ENCODE results near the gene MSI2.

Gene MSI2

DNA sequence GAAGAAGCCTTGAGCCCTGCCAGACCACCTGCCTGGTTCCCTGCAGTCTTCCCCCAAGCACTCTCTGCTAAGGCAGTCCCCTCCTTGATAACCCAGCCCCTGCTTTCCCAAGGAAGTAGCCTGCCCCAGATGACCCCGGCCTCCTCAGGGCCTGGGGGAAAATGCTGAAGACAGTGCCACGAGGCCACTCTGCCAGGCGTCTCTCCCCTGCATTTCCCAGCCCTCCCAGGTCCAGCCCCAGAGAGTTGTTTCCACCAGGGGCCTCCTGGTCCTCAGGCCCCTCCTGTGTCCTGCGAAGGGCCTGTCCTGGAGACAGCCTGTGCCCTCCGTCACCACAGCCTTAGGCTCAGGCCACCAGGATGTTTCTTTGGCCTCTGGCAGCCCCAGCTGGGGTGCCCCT lies 392.4 kb downstream of the MSI2 start:
- DNase-seq (ENCODE audit: low read depth): no peak
- H3K4me3 ChIP-seq (ENCODE audit: control insufficient read depth, low read depth, low read length): no peak overlapping the region
- no peak for TF ChIP-seq CTCF (IDR thresholded peaks at IDR 0.05; ENCODE audit: control insufficient read depth, insufficient read depth, low read depth, low read length, missing control alignments)

DNA sequence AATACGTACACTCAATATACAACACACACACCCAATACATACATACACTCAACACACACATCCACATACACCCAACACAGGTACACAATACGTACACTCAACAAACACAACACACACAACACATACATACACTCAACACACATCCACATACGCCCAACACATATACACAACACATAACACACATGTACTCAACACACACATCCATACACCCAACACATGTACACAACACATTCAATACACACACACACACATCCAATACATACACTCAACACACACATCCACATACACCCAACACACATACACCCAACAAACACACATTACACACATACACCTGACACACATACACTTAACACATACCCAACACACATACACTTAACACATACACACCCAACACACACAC lies 392.9 kb downstream of the MSI2 start:
- TF ChIP-seq CTCF (IDR thresholded peaks at IDR 0.05; ENCODE audit: control insufficient read depth, insufficient read depth, low read depth, low read length, missing control alignments): no peak
- DNase-seq (ENCODE audit: low read depth): no peak
- no peak overlapping the region for H3K4me3 ChIP-seq (ENCODE audit: control insufficient read depth, low read depth, low read length)

- no peak for DNase-seq (ENCODE audit: low read depth)
- TF ChIP-seq CTCF (IDR thresholded peaks at IDR 0.05; ENCODE audit: control insufficient read depth, insufficient read depth, low read depth, low read length, missing control alignments): no peak
- H3K4me3 ChIP-seq (ENCODE audit: control insufficient read depth, low read depth, low read length): no peak overlapping the region
Observed at GRCh38 chr17:57649731-57650484, 393.6 kb downstream of the MSI2 start.

GRCh38 chr17:57650548-57650947 lies 394.2 kb downstream of the MSI2 start:
- TF ChIP-seq CTCF (IDR thresholded peaks at IDR 0.05; ENCODE audit: control insufficient read depth, insufficient read depth, low read depth, low read length, missing control alignments): no peak
- no peak overlapping the region for H3K4me3 ChIP-seq (ENCODE audit: control insufficient read depth, low read depth, low read length)
- no peak for DNase-seq (ENCODE audit: low read depth)

DNA sequence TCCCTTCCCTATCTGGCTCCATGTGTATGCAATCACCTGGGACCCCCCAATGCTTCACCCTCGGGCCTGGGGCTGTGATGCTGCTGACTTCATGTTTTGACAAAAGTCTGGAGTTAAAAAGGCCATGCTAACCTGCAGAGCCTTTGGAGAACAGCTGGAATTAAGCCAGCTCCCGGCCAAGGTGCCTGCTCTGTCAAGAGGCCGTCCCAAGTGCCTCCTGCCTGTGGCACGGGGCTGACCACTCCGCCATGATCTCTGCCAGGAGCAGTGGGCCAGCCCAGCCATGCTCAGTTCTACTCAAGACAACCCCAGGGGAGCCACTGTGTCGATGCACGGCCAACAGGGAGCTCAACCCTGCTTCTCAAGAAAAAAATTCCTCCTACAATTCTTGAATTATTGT lies 395.1 kb downstream of the MSI2 start:
- TF ChIP-seq CTCF (IDR thresholded peaks at IDR 0.05; ENCODE audit: control insufficient read depth, insufficient read depth, low read depth, low read length, missing control alignments): no peak
- DNase-seq (ENCODE audit: low read depth): no peak
- no peak overlapping the region for H3K4me3 ChIP-seq (ENCODE audit: control insufficient read depth, low read depth, low read length)

DNA sequence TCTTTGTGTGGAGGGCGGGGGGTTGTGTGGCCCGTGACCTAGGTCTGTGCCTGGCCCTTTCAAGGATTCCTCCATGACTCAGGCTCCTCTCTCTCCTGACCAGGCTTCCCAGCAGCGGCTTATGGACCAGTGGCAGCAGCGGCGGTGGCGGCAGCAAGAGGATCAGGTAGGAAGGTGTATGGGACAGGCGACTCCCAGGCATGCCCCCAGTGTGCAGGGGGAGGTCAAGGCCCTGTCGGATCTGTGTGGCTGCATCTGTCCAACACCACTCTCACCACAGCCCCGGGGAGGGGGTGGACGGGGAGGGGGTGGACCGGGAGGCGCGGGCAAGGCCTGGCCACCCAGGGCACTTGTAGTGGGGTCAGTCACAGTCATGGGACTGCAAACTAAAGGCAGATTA lies 395.7 kb downstream of the MSI2 start:
- H3K4me3 ChIP-seq (ENCODE audit: control insufficient read depth, low read depth, low read length): no peak overlapping the region
- no peak for TF ChIP-seq CTCF (IDR thresholded peaks at IDR 0.05; ENCODE audit: control insufficient read depth, insufficient read depth, low read depth, low read length, missing control alignments)
- no peak for DNase-seq (ENCODE audit: low read depth)

All from AG09309 (cell line).